OCI-LY7 (cell line): ENCODE results near the gene DHRS4L2. TPM values are rescaled to one million over a fixed set of nuclear protein-coding genes. Genes with fewer than 3 reads are reported as not detected.
"Not testable (repeated sequence)": the region's sequence is repeated elsewhere in the genome, so short reads cannot be mapped to it uniquely, and the experiment has no call there.

Experiments used
- BruUV-seq: library from RNA; stranded (reverse); fragments of 400-500 nt; replicated peaks from 2 replicates; lab custom pipeline; 2021; lab: Mats Ljungman, UMichigan
- CTCF ChIA-PET: fragments of 300-600 bp; sonication (Branson Sonifier 250); formaldehyde crosslinking; loops from one replicate; lab custom pipeline; 2022; ENCODE audit warnings: antibody characterized with exemption; ENCODE audit not compliant: unreplicated experiment; lab: Charles Lee
- POLR2A ChIA-PET: fragments of 300-600 bp; sonication (Branson Sonifier 250); formaldehyde crosslinking; loops from one replicate; lab custom pipeline; 2022; ENCODE audit warnings: antibody characterized with exemption; lab: Charles Lee
- DNase-seq: peaks from one replicate; pipeline ENCODE4 v3.0.0-alpha.2; 2015; ENCODE audit warnings: low spot score
- H2AFZ ChIP-seq: fragments of 200-600 bp; sonication (generic), shearing (Covaris generic); 2 replicates; pipeline ENCODE4 v1.6.1; 2014; ENCODE audit warnings: mild to moderate bottlenecking, antibody characterized with exemption, low read length, moderate library complexity
- H3K27ac ChIP-seq: fragments of 200-600 bp; sonication (generic); 2 replicates; pipeline ENCODE4 v1.5.1; 2014; ENCODE audit warnings: mixed run types, low read depth, mild to moderate bottlenecking, moderate library complexity, low read length, inconsistent platforms; ENCODE audit not compliant: poor library complexity, severe bottlenecking
- H3K36me3 ChIP-seq: fragments of 200-600 bp; sonication (generic); 2 replicates; pipeline ENCODE4 v1.6.1; 2014; ENCODE audit warnings: mild to moderate bottlenecking, antibody characterized with exemption, low read length, moderate library complexity, mixed read lengths; ENCODE audit not compliant: insufficient read depth
- H3K4me1 ChIP-seq: fragments of 200-600 bp; sonication (generic); 2 replicates; pipeline ENCODE4 v1.5.1; 2014; ENCODE audit warnings: mild to moderate bottlenecking, low read length; ENCODE audit not compliant: insufficient read depth, poor library complexity, severe bottlenecking
- H3K4me2 ChIP-seq: fragments of 200-600 bp; sonication (generic); 2 replicates; pipeline ENCODE4 v1.6.1; 2014; ENCODE audit warnings: mild to moderate bottlenecking, low read length
- H3K4me3 ChIP-seq: fragments of 200-600 bp; sonication (generic); 2 replicates; pipeline ENCODE4 v1.5.1; 2014; ENCODE audit warnings: mild to moderate bottlenecking, low read depth, low read length; ENCODE audit not compliant: poor library complexity, severe bottlenecking
- H3K79me2 ChIP-seq: fragments of 200-600 bp; sonication (generic); 2 replicates; pipeline ENCODE4 v1.6.1; 2016; ENCODE audit warnings: low read depth, mild to moderate bottlenecking, low read length, moderate library complexity, mixed read lengths; ENCODE audit not compliant: insufficient read depth
- H3K9me2 ChIP-seq: fragments of 200-600 bp; sonication (generic); 2 replicates; pipeline ENCODE4 v1.6.1; 2016; ENCODE audit warnings: mild to moderate bottlenecking, low read length, mixed read lengths; ENCODE audit not compliant: insufficient read depth
- H3K9me3 ChIP-seq: fragments of 200-600 bp; sonication (generic); 2 replicates; pipeline ENCODE4 v1.6.1; 2014; ENCODE audit warnings: mild to moderate bottlenecking, mixed run types, low read length, mixed read lengths
- H4K20me1 ChIP-seq: fragments of 200-600 bp; sonication (generic); 2 replicates; pipeline ENCODE4 v1.6.1; 2014; ENCODE audit warnings: mild to moderate bottlenecking, antibody characterized with exemption, low read length, moderate library complexity, mixed read lengths; ENCODE audit not compliant: insufficient read depth
- CTCF ChIP-seq: fragments of 200-600 bp; sonication (generic); conservative IDR thresholded peaks from 2 replicates; pipeline ENCODE4 v1.5.1; 2014; ENCODE audit warnings: mild to moderate bottlenecking, antibody characterized with exemption, low read length, moderate library complexity, mixed read lengths
- intact Hi-C: fragments of 100-400 bp; cut with micrococcal nuclease; formaldehyde crosslinking; loops from one replicate; pipeline ENCODE4 v1.10.0; 2022; ENCODE audit not compliant: unreplicated experiment
- total RNA-seq, 2 experiments: library from RNA; depleted of rRNA in 1 of 2; stranded (reverse); fragments of >200 nt in 1 of 2; shearing (Covaris generic) in 1 of 2; gene quantifications; 2 replicates each; pipeline ENCODE4 v1.2.3, GENCODE V29; 2014 to 2022

DHRS4L2 gene
- total RNA-seq, 2 experiments from 2014 or later, result 18.8 to 24.2 TPM

GRCh38 chr14:24019944-24020343 lies 31.2 kb downstream of the DHRS4L2 start:
- 0 out of 2 replicates have a peak, but pooled peaks have one; percentile 41 for TF ChIP-seq CTCF
- BruUV-seq, DNase-seq, POLR2A ChIA-PET, H3K4me3 ChIP-seq, H3K36me3 ChIP-seq, H3K9me2 ChIP-seq, H4K20me1 ChIP-seq, intact Hi-C loops, H3K79me2 ChIP-seq, H3K9me3 ChIP-seq, H3K27ac ChIP-seq, H3K4me1 ChIP-seq, CTCF ChIA-PET, H3K4me2 ChIP-seq, H2AFZ ChIP-seq: not testable (repeated sequence)

GRCh38 chr14:24020520-24020919 lies 31.8 kb downstream of the DHRS4L2 start:
- BruUV-seq, H3K4me3 ChIP-seq, H2AFZ ChIP-seq, H3K9me2 ChIP-seq, DNase-seq, H3K4me2 ChIP-seq, CTCF ChIA-PET, H3K9me3 ChIP-seq, H4K20me1 ChIP-seq, intact Hi-C loops, H3K4me1 ChIP-seq, H3K79me2 ChIP-seq, POLR2A ChIA-PET, H3K36me3 ChIP-seq, H3K27ac ChIP-seq: not testable (repeated sequence)

GRCh38 chr14:24024939-24025418 lies 36.2 kb downstream of the DHRS4L2 start:
- H2AFZ ChIP-seq, H3K27ac ChIP-seq, CTCF ChIA-PET, POLR2A ChIA-PET, H3K9me3 ChIP-seq, H3K4me2 ChIP-seq, H3K4me3 ChIP-seq, DNase-seq, BruUV-seq, H3K79me2 ChIP-seq, H4K20me1 ChIP-seq, H3K36me3 ChIP-seq, H3K4me1 ChIP-seq, H3K9me2 ChIP-seq, intact Hi-C loops: not testable (repeated sequence)

- H3K9me2 ChIP-seq, H3K4me3 ChIP-seq, H3K79me2 ChIP-seq, DNase-seq, H3K27ac ChIP-seq, H3K36me3 ChIP-seq, H3K9me3 ChIP-seq, CTCF ChIA-PET, H3K4me2 ChIP-seq, H4K20me1 ChIP-seq, H3K4me1 ChIP-seq, H2AFZ ChIP-seq, POLR2A ChIA-PET, BruUV-seq: not testable (repeated sequence)
- intact Hi-C loops, result loop anchor here (5.0 kb wide), 1 partner anchor 57 kb away; no protein-coding TSS in a partner anchor
Measured at GRCh38 chr14:24029687-24030086, 41.0 kb downstream of the DHRS4L2 start.

- H3K27ac ChIP-seq, H3K4me2 ChIP-seq, H3K4me3 ChIP-seq, POLR2A ChIA-PET, H2AFZ ChIP-seq, H3K9me3 ChIP-seq, DNase-seq, H3K4me1 ChIP-seq, H4K20me1 ChIP-seq, H3K9me2 ChIP-seq, BruUV-seq, CTCF ChIA-PET, H3K36me3 ChIP-seq, H3K79me2 ChIP-seq: not testable (repeated sequence)
- intact Hi-C loops, result loop anchor here (5.0 kb wide), 1 partner anchor 59 kb away; no protein-coding TSS in a partner anchor
Measured at GRCh38 chr14:24031331-24031730, 42.6 kb downstream of the DHRS4L2 start.
